HG03378 (cell line): Measurements from ENCODE around the gene ZNF581.

Experiments
- ATAC-seq: cut with Tn5 transposase; IDR thresholded peaks from one replicate; pipeline ENCODE4 v1.9.1; 2021; ENCODE audit warnings: mild to moderate bottlenecking, moderate library complexity; ENCODE audit not compliant: unreplicated experiment

The ZNF581 gene

DNA sequence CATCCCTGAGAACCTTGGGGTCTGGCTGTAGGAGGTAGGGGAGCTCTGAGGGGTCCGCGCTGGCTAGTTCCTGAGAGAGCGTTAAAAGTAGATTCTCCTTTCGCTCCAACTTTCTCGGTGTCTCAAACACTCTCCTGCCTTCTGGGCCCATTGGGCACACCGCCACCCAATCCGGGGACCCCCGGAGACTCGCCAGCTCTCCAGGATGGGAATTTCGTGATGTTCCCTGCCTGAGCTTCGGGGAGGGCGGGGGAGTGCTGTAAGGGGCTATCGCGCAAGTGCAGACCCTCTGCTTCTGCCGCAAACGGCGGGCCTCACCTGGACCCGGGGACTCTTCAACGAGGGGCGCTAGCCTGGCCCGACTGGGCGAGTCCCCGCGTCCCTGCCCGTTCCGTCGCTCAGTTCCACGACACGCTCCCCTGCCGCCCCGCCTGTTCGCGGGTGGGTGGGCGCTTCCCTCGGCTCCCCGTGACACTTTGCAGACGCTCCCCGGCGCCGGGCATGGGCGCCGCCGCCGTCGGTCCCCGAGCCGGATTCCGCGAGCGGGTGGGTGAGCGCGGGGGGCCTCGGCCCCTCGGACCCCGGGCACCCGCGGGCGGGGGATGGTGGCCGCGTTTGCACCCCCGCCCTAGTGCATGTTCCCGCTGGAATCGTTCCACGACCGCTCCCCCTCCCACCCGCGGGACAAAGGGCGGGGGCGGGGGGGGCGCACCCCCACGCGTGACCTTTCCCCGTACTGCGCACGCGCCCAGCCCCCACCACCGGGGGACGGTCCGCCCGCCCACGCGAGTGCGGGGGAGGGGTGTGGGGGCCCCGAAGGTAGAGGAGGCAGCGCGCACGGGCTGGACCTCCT is 4.5 kb downstream of the ZNF581 start, which contains the start of gene CCDC106:
Gene CCDC106 (plus strand): TSS at position 481 of the 853 bp plus-strand sequence. CDS start 835 bp downstream, outside the sequence.
- no peak for ATAC-seq

DNA sequence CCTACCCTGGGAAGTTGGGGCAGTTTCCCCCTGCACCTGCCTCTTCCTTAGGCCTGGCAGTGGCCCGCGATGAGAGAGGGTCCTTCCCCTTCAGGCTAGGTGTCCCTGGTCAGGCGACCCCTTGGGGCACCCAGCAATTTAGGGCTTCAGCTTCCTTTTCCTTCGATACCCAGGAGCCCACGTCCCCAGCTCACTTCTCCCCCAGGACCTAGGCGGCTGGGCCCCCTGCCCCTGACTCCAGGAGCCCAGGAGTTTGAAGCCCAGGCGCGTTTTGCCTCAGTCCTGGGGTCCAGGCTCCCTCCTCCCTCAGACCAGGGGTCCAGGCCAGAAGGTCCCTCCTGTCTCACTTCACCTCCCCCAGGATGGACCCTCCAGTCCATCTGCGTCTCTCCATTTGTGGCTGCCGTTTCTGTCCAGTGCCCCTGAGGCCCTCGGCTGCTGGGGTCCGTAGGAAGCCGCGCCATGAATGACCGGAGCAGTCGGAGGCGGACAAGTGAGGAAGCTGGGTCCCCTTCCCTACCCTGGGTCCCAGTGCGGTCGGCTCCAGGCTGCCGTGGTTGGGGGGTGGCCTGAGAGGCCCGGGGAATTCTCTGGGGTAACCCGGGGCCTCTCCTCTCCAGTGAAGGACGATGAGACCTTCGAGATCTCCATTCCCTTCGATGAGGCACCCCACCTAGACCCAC is 5.3 kb downstream of the ZNF581 start:
- no peak for ATAC-seq

DNA sequence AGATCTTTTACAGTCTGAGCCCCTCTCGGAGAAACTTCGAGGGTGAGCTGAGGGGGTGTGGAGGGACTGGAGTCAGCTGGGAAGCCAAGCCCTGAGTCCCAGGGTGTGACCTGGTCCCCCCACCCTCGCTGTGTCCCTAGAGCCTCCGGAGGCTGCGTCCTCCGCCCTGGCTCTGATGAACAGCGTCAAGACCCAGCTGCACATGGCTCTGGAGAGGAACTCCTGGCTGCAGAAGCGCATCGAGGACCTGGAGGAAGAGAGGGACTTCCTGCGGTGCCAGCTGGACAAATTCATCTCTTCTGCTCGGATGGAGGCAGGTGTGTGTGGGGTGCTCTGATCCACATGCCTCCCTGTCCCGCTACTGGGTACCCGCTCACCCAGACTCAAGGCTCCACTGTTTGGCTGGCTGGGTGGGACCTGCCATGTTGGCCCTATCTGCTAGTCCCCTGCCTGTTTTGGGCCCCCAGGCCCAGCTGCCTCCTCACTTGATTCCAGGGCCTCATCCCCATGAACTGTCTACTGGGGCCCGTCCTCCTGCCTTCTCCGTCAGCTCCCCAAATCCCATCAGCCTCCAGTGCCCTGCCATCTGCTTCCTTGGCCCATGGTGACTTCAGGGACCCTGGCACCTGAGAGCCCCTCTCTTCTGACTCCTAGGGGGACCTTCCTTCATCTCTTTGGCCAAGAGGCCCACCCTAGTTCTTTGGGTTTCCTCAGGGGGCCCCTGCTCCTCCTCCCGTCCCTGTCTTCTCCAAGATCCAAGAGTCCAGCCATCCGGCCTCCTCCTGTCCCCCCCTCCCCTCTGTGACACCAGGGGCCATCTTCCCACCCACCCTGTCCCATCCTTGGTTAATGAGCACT is 6.0 kb downstream of the ZNF581 start:
- no peak for ATAC-seq

GRCh38 chr19:55650126-55650557 is 6.7 kb downstream of the ZNF581 start:
- ATAC-seq = no peak

GRCh38 chr19:55650602-55651230 is 7.3 kb downstream of the ZNF581 start:
- ATAC-seq = no peak

GRCh38 chr19:55651236-55651635 is 7.8 kb downstream of the ZNF581 start:
- no peak for ATAC-seq

DNA sequence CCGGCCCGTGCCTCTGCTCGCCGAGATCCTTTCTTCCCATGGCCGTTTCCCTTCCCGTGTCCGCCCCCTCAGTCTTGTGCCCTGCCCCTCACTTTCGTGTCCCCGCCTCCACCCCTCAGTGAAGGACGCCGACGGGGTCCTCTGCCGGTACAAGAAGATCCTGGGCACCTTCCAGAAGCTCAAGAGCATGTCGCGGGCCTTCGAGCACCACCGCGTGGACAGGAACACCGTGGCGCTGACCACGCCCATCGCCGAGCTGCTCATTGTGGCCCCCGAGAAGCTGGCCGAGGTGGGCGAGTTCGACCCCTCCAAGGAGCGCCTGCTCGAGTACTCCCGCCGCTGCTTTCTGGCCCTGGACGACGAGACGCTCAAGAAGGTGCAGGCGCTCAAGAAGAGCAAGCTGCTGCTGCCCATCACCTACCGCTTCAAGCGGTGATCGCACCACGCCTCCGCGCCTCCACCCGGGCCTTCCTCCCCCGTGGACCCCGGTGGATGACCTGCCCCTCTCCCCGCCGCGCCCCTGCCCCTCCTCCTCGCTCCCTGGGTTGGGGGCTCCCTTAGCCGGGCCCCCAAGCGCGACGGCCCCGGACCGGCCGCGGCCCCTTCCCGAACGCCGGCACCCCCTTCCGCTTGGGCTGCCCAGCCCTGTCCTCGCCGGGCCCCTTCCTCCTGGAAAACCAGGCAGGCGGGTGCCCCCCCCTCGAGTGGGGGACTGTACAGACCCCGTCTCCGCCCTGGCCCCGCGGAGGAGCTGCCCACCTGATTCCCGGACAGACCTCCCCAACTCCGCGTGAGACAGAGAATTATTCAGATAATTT is 9.1 kb downstream of the ZNF581 start:
- ATAC-seq = no peak

- ATAC-seq = peak; percentile 46
Observed at GRCh38 chr19:55653651-55654322, 10.3 kb downstream of the ZNF581 start.

- peak; percentile 56 for ATAC-seq
Observed at GRCh38 chr19:55654323-55654867, 10.9 kb downstream of the ZNF581 start.

- peak; percentile 27 for ATAC-seq
Observed at GRCh38 chr19:55654868-55655647, 11.6 kb downstream of the ZNF581 start, which contains the start of gene U2AF2. Gene U2AF2 (plus strand): TSS chr19:55655035. CDS start chr19:55655105, 70 bp downstream.

- ATAC-seq = no peak
Observed at GRCh38 chr19:55655648-55656040, 12.2 kb downstream of the ZNF581 start.

GRCh38 chr19:55656552-55656951 is 13.1 kb downstream of the ZNF581 start:
- ATAC-seq = no peak

GRCh38 chr19:55656988-55657747 is 13.7 kb downstream of the ZNF581 start:
- ATAC-seq = no peak

- ATAC-seq = no peak
Observed at GRCh38 chr19:55658846-55659459, 15.5 kb downstream of the ZNF581 start.

GRCh38 chr19:55659822-55660221 is 16.4 kb downstream of the ZNF581 start:
- no peak for ATAC-seq

DNA sequence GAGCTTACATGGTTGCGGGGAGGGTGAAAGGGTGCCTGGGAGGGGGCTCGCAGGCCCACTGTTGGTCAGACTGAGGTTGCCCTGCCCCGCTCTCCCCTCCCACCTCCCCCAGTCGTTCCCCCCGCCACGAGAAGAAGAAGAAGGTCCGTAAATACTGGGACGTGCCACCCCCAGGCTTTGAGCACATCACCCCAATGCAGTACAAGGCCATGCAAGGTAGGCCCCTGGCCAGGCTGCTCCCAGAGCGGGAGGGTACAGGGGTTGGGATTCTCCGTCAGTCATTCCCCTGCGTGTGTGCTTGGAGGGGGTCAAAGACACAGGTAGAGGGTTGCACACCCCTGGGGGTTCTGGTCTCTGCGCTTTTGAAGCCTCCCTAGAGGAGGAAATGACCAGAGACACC is 17.0 kb downstream of the ZNF581 start:
- no peak for ATAC-seq

DNA sequence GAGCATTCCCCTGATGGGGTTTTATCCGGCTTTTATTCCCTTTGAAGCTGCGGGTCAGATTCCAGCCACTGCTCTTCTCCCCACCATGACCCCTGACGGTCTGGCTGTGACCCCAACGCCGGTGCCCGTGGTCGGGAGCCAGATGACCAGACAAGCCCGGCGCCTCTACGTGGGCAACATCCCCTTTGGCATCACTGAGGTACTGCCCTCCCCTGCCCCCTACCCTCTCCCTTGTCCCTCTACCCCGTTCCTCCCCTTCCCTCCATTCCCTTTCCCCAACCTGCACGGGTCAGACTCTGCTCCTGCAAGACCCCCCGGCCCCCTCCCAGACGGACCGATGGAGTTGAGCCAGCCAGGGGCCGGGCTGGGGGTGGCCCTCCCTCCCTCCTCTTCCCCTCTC is 17.5 kb downstream of the ZNF581 start:
- ATAC-seq = no peak
